Psoas muscle (tissue), 8 donors: ENCODE data around the gene PDLIM7. TPM values are rescaled to one million over a fixed set of nuclear protein-coding genes. Genes with fewer than 3 reads are reported as not detected.
A peak's percentile ranks its signal among the peaks of the same experiment; 100 is the strongest.

Experiments used
- ATAC-seq, 4 donors: fragments of 200-7000 bp; cut with Tn5 transposase; one replicate each; pipeline ENCODE4 v1.9.1; 2020; ENCODE audit warnings: moderate library complexity in 3 of 4, mild to moderate bottlenecking in 2 of 4
- DNase-seq, 2 donors: peaks; one replicate each; pipeline ENCODE4 v3.0.0-alpha.2; 2020
- H3K27ac ChIP-seq: fragments of 200-600 bp; one replicate; pipeline ENCODE4 v1.8.0; 2022
- H3K27me3 ChIP-seq, 3 donors: fragments of 200-600 bp in 1 of 3; one replicate each; pipeline versions ENCODE4 v1.6.1 to v1.8.0; 2013 to 2022; ENCODE audit warnings: low read length in 2 of 3, mild to moderate bottlenecking in 2 of 3, moderate library complexity in 1 of 3; ENCODE audit not compliant: insufficient read depth in 3 of 3
- H3K36me3 ChIP-seq, 2 donors: fragments of 200-600 bp in 1 of 2; one replicate each; pipeline versions ENCODE4 v1.6.1 to v1.8.0; 2013 to 2022; ENCODE audit warnings: low read depth in 1 of 2, mild to moderate bottlenecking in 1 of 2, moderate library complexity in 1 of 2; ENCODE audit not compliant: insufficient read depth in 1 of 2
- H3K4me1 ChIP-seq: fragments of 200-600 bp; one replicate; pipeline ENCODE4 v1.8.0; 2022
- H3K4me3 ChIP-seq: fragments of 200-600 bp; one replicate; pipeline ENCODE4 v1.8.0; 2022; ENCODE audit warnings: mild to moderate bottlenecking
- H3K9me3 ChIP-seq: fragments of 200-600 bp; one replicate; pipeline ENCODE4 v1.8.0; 2022
- WGBS, 3 donors: extraction: QIAGEN DNeasy Blood & Tissue Kit; methylation state at CpG; one replicate each; pipeline versions ENCODE4 v1.1.6 to v1.1.7; 2013; 5-methylcytosine and 5-hydroxymethylcytosine counted together
- intact Hi-C, 2 donors: fragments of 100-400 bp; cut with DNase I; formaldehyde crosslinking; loops; one replicate each; pipeline versions ENCODE4 v1.11.0 to v1.14.2; 2022
- polyA plus RNA-seq, 3 donors: library from polyadenylated mRNA; stranded (reverse); fragments of 200-250 nt; gene quantifications; one replicate each; pipeline ENCODE4 v1.2.3, GENCODE V29; 2013
- total RNA-seq, 4 donors: library from RNA; stranded (reverse); fragmentation: NEBNext Ultra II Directional in 2 of 4; extraction: Animal tissue kit (Norgen Biotek cat#: 25700) in 2 of 4; gene quantifications; one replicate each; pipeline versions ENCODE4 v1.2.1 to v1.2.4, GENCODE V29; 2021 to 2023
- TF ChIP-seq, protein P1 (sequence below): fragments of 200-600 bp; IDR thresholded peaks from one replicate; pipeline ENCODE4 v1.8.0; 2022; ENCODE audit warnings: antibody characterized with exemption
- donor health status: healthy with polysubstance abuse.
- donor health status: DM: no; HTN: no; CAD: no; lungs with moderate emphysema.
- donor health status: Bipolar disorder and iron deficiency.
- donor health status: healthy.
- donor health status: DM: yes; HTN: yes; CAD: no.
- donor health status: DM: no; HTN: no; CAD: no.
- donor health status: DM: no; HTN: no; CAD: no.
- donor health status: DM: yes; HTN: yes; CAD: no.

The PDLIM7 gene
- total and polyA plus RNA-seq, 7 donors, result 134 to 254 (median 174) TPM

GRCh38 chr5:177448244-177448950, 49.0 kb downstream of the PDLIM7 start:
- no peak for ATAC-seq
- Histone ChIP-seq H3K36me3 (no peaks in the 10 kb centered on the region), H3K27me3 (peaks cover 0 to 50% (median 7%) of the 10 kb centered on the region in 3 donors), H3K27ac (no peak overlapping the region), H3K9me3 (no peaks in the 10 kb centered on the region), H3K4me3 (no peak overlapping the region), H3K4me1 (peaks cover 13% of the 10 kb centered on the region)
- WGBS, 3 donors, result 72 to 80% (median 74%) methylated on average over 6 of the region's 6 CpGs
- no peak for DNase-seq
- intact Hi-C loops, result no loop called here
- TF ChIP-seq, protein P1, sequence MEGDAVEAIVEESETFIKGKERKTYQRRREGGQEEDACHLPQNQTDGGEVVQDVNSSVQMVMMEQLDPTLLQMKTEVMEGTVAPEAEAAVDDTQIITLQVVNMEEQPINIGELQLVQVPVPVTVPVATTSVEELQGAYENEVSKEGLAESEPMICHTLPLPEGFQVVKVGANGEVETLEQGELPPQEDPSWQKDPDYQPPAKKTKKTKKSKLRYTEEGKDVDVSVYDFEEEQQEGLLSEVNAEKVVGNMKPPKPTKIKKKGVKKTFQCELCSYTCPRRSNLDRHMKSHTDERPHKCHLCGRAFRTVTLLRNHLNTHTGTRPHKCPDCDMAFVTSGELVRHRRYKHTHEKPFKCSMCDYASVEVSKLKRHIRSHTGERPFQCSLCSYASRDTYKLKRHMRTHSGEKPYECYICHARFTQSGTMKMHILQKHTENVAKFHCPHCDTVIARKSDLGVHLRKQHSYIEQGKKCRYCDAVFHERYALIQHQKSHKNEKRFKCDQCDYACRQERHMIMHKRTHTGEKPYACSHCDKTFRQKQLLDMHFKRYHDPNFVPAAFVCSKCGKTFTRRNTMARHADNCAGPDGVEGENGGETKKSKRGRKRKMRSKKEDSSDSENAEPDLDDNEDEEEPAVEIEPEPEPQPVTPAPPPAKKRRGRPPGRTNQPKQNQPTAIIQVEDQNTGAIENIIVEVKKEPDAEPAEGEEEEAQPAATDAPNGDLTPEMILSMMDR, result no peak

GRCh38 chr5:177447611-177448243, 49.7 kb downstream of the PDLIM7 start:
- 1 to 8% (median 3%) methylated on average over 23 of the region's 23 CpGs for WGBS, 3 donors
- Histone ChIP-seq H3K27me3 (peaks cover 0 to 43% (median 7%) of the 10 kb centered on the region in 3 donors), H3K9me3 (no peaks in the 10 kb centered on the region), H3K36me3 (no peaks in the 10 kb centered on the region), H3K27ac (no peak overlapping the region), H3K4me3 (peak overlapping the region; percentile 74), H3K4me1 (peaks cover 13% of the 10 kb centered on the region)
- intact Hi-C loops, result no loop called here
- DNase-seq (peak; percentile 64 to 72), ATAC-seq (peak; percentile 33 to 78 (median 66))
- TF ChIP-seq, protein P1, result no peak

DNA sequence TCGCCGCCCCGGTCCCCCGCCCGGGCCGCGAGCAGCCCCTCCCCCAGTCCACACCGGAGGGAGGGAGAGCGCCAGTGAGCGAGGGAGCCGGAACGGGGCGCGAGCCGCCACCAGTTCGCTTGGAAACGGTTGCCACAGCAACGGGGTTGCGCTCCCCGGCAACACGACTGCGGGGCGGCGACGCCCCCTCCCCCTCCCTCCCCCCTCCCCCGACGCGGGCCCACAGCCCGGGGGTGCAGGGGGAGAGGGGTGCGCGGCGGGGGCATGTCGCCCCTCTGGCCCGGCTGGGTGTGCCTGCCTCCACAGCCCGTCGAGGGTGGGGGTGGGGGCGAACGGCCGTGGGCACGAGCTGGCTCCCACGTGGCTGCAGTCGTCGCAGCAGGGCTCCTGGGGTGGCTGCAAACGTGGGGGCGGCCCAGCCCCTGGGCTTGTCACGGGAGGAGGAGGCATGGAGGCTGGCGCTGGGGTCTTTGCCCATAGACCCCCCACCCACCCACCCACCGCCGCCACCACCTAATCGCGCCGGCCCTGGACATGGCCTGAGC, 50.3 kb downstream of the PDLIM7 start:
- Histone ChIP-seq H3K4me1 (peaks cover 13% of the 10 kb centered on the region), H3K9me3 (no peaks in the 10 kb centered on the region), H3K27me3 (peaks cover 0 to 38% (median 7%) of the 10 kb centered on the region in 3 donors), H3K4me3 (peak overlapping the region; percentile 74), H3K36me3 (peaks cover 0 to 5% of the 10 kb centered on the region in 2 donors), H3K27ac (no peak overlapping the region)
- intact Hi-C loops, result no loop called here
- TF ChIP-seq, protein P1, result no peak
- WGBS, 3 donors, result 0 to 1% (median 0%) methylated on average over 3 to 47 of the region's 52 CpGs
- ATAC-seq (peak; percentile 1 to 8 (median 4)), DNase-seq (peak in 1 of 2 donors; percentile 58)

- TF ChIP-seq, protein P1, result no peak
- no peak within 1 kb of the TSS for H3K27ac ChIP-seq
These were observed 51.0 kb downstream of the PDLIM7 start, which contains the start of gene PRR7 for GRCh38 chr5:177446200-177447065. Gene PRR7 (plus strand): TSS chr5:177446814. CDS start chr5:177455068, 8,254 bp downstream.

More at GRCh38 chr5:177446200-177447065, 51.0 kb downstream of the PDLIM7 start, which contains the start of gene PRR7:
- DNase-seq (peak; percentile 63 to 82), ATAC-seq (peak; percentile 60 to 84 (median 67))
- Histone ChIP-seq H3K4me3 (peak within 1 kb of the TSS; percentile 74), H3K9me3 (no peaks in the 10 kb centered on the region), H3K4me1 (peaks cover 13% of the 10 kb centered on the region), H3K27me3 (peaks cover 0 to 34% (median 7%) of the 10 kb centered on the region in 3 donors), H3K36me3 (peaks cover 0 to 12% of the 10 kb centered on the region in 2 donors)
- 0 to 1% (median 1%) methylated on average over 44 to 89 of the region's 89 CpGs for WGBS, 3 donors
- intact Hi-C loops, result no loop called here
